K562 (cell line): ENCODE results near the gene SUB1. TPM values are rescaled to one million over a fixed set of nuclear protein-coding genes. Genes with fewer than 3 reads are reported as not detected.

ENCODE experiments used
- ATAC-seq: fragments of 200-7000 bp; cut with Tn5 transposase; 3 replicates; pipeline ENCODE4 v1.9.1; 2020; ENCODE audit warnings: moderate library complexity
- BruUV-seq: library from RNA; stranded (reverse); fragments of 400-500 nt; replicated peaks from 2 replicates; lab custom pipeline; 2021; lab: Mats Ljungman, UMichigan
- CTCF ChIA-PET: fragments of 300-600 bp; formaldehyde crosslinking; extraction: SDS; loops from one replicate; lab custom pipeline; 2021; ENCODE audit warnings: low intra/inter-chr PET ratio; lab: Yijun Ruan, JAX
- POLR2A ChIA-PET: fragments of 300-600, 350-650 bp; sonication (Branson Sonifier 250); formaldehyde crosslinking; extraction: SDS; loops from one replicate; lab custom pipeline; 2021; ENCODE audit warnings: antibody characterized with exemption, inconsistent platforms; lab: Yijun Ruan, JAX
- DNase-seq, 4 experiments: peaks; one replicate each; pipeline versions ENCODE4 v3.0.0 to v3.0.0-alpha.2; 2011 to 2018; ENCODE audit warnings: low spot score in 3 of 4, mixed read lengths in 3 of 4; ENCODE audit errors: extremely low read depth in 1 of 4
- FAIRE-seq: peaks from 2 replicates; lab custom pipeline; 2011; peaks lifted over from hg19 to GRCh38; lab: Jason Lieb, UNC
- H2AFZ ChIP-seq: 2 replicates; pipeline ENCODE4 v1.6.0; 2011; ENCODE audit warnings: low read depth, low read length, control low read depth, inconsistent platforms
- H3K27ac ChIP-seq: fragments of 200-600 bp; 3 replicates; pipeline ENCODE4 v1.8.0; 2011; ENCODE audit warnings: low read depth, mild to moderate bottlenecking, control low read depth, inconsistent platforms, low read length, moderate library complexity, mixed read lengths; ENCODE audit errors: extremely low read depth
- H3K27me3 ChIP-seq, 2 experiments: fragments of 300-600 bp in 1 of 2; 2 replicates in 1 of 2; 3 replicates in 1 of 2; pipeline versions ENCODE4 v1.6.0 to v1.8.0; 2011; ENCODE audit warnings: inconsistent platforms in 2 of 2, low read length in 2 of 2, mild to moderate bottlenecking in 1 of 2, mixed read lengths in 1 of 2, moderate library complexity in 1 of 2; ENCODE audit not compliant: control insufficient read depth in 2 of 2, insufficient read depth in 2 of 2
- H3K36me3 ChIP-seq: fragments of 300-600 bp; 3 replicates; pipeline ENCODE4 v1.8.0; 2011; ENCODE audit warnings: mild to moderate bottlenecking, low read length, inconsistent platforms; ENCODE audit not compliant: control insufficient read depth, insufficient read depth
- H3K4me1 ChIP-seq, 2 experiments: fragments of 200-600 bp in 1 of 2; replicated peaks in 1 of 2; 2 replicates in 1 of 2; 3 replicates in 1 of 2; pipeline versions ENCODE4 v1.5.1 to v1.8.0; 2011; ENCODE audit warnings: inconsistent platforms in 2 of 2, low read length in 2 of 2, mild to moderate bottlenecking in 1 of 2, mixed read lengths in 1 of 2, moderate library complexity in 1 of 2; ENCODE audit not compliant: control insufficient read depth in 2 of 2, insufficient read depth in 2 of 2
- H3K4me2 ChIP-seq: 2 replicates; pipeline ENCODE4 v1.6.1; 2011; ENCODE audit warnings: low read length, control low read depth, inconsistent platforms, mixed read lengths; ENCODE audit not compliant: insufficient read depth
- H3K4me3 ChIP-seq: fragments of 200-600 bp; sonication (generic), shearing (Covaris generic); 2 replicates; pipeline ENCODE4 v1.5.1; 2016; ENCODE audit warnings: control low read depth, inconsistent platforms
- H3K79me2 ChIP-seq: fragments of 200-600 bp; 3 replicates; pipeline ENCODE4 v1.8.0; 2011; ENCODE audit warnings: low read length, inconsistent platforms; ENCODE audit not compliant: control insufficient read depth, insufficient read depth
- H3K9ac ChIP-seq, 2 experiments: 2 replicates each; pipeline versions ENCODE4 v1.6.0 to v1.6.1; 2011; ENCODE audit warnings: low read depth in 2 of 2, low read length in 2 of 2, control low read depth in 1 of 2, inconsistent platforms in 1 of 2, mild to moderate bottlenecking in 1 of 2, mixed read lengths in 1 of 2; ENCODE audit not compliant: insufficient read depth in 1 of 2
- H3K9me1 ChIP-seq: one replicate; pipeline ENCODE4 v1.6.0; 2011; ENCODE audit warnings: inconsistent platforms, mild to moderate bottlenecking, low read length, moderate library complexity; ENCODE audit not compliant: control insufficient read depth, insufficient read depth
- H3K9me3 ChIP-seq: replicated peaks from 2 replicates; pipeline ENCODE4 v1.5.1; 2011; ENCODE audit warnings: low read depth, low read length, inconsistent platforms; ENCODE audit not compliant: control insufficient read depth, insufficient read depth
- H4K20me1 ChIP-seq: replicated peaks from 2 replicates; pipeline ENCODE4 v1.6.1; 2011; ENCODE audit warnings: low read length, inconsistent platforms, mixed read lengths; ENCODE audit not compliant: control insufficient read depth, insufficient read depth
- BHLHE40 ChIP-seq: IDR thresholded peaks from 2 replicates; pipeline ENCODE4 v1.6.1; 2011; ENCODE audit warnings: low read length, improper control_type of control experiment
- ELF2 ChIP-seq: fragments of 250-450 bp; sonication (Bioruptor Pico); IDR thresholded peaks from 2 replicates; pipeline ENCODE4 v1.5.0; 2021; ENCODE audit warnings: mild to moderate bottlenecking
- HLTF ChIP-seq: fragments of 450-650 bp; IDR thresholded peaks from 2 replicates; pipeline ENCODE4 v1.6.1; 2016
- KLF13 ChIP-seq: fragments of 450-650 bp; IDR thresholded peaks from 2 replicates; pipeline ENCODE4 v1.6.1; 2016; ENCODE audit warnings: missing genetic modification characterization, low read depth, mild to moderate bottlenecking, missing compliant biosample characterization, moderate library complexity, borderline replicate concordance
- MNT ChIP-seq, 2 experiments: fragments of 450-650 bp; conservative IDR thresholded peaks; 2 replicates each; pipeline ENCODE4 v1.6.1; 2017; ENCODE audit warnings: mild to moderate bottlenecking in 2 of 2, moderate library complexity in 2 of 2
- NR2C1 ChIP-seq, 2 experiments: fragments of 450-650 bp; IDR thresholded peaks; 2 replicates each; pipeline ENCODE4 v1.6.1; 2017; ENCODE audit warnings: mild to moderate bottlenecking in 2 of 2, antibody characterized with exemption in 1 of 2, inconsistent platforms in 1 of 2, missing compliant biosample characterization in 1 of 2, missing genetic modification characterization in 1 of 2
- NUFIP1 ChIP-seq: fragments of 450-650 bp; IDR thresholded peaks from 2 replicates; pipeline ENCODE4 v1.6.1; 2018; ENCODE audit not compliant: partially characterized antibody
- PTRF ChIP-seq: fragments of 450-650 bp; IDR thresholded peaks from 2 replicates; pipeline ENCODE4 v1.6.1; 2016; ENCODE audit warnings: mild to moderate bottlenecking, missing genetic modification characterization, missing compliant biosample characterization
- RBM39 ChIP-seq: fragments of 200-400 bp; formaldehyde crosslinking; optimal IDR thresholded peaks from 2 replicates; pipeline ENCODE3; 2018; ENCODE audit warnings: low read depth, low read length
- SMAD3 ChIP-seq: fragments of 450-650 bp; formaldehyde crosslinking; conservative IDR thresholded peaks from 2 replicates; pipeline ENCODE4 v1.4.0; 2020; ENCODE audit warnings: mild to moderate bottlenecking
- SMC3 ChIP-seq: conservative IDR thresholded peaks from 2 replicates; pipeline ENCODE4 v1.6.1; 2011; ENCODE audit warnings: low read depth, low read length, improper control_type of control experiment; ENCODE audit not compliant: insufficient read depth
- TAF7 ChIP-seq: fragments of 450-650 bp; IDR thresholded peaks from 2 replicates; pipeline ENCODE4 v1.6.1; 2016; ENCODE audit warnings: missing genetic modification characterization, missing compliant biosample characterization
- U2AF1 ChIP-seq: fragments of 200-400 bp; formaldehyde crosslinking; optimal IDR thresholded peaks from 2 replicates; pipeline ENCODE3; 2017; ENCODE audit warnings: mild to moderate bottlenecking, low read depth, low read length, moderate library complexity
- ZFPM2 ChIP-seq: fragments of 250-450 bp; sonication (Bioruptor Pico); IDR thresholded peaks from 2 replicates; pipeline ENCODE4 v1.5.1; 2022; ENCODE audit warnings: mild to moderate bottlenecking
- ZNF274 ChIP-seq: IDR thresholded peaks from 2 replicates; pipeline ENCODE4 v1.6.1; 2011; ENCODE audit warnings: low read depth, mild to moderate bottlenecking, low read length, moderate library complexity, borderline replicate concordance
- WGBS: fragments of 100-300 bp; shearing (Covaris generic); methylation state at CpG from one replicate; pipeline ENCODE4 v1.1.6; 2016; ENCODE audit warnings: low coverage, mixed read lengths; ENCODE audit not compliant: insufficient coverage; ENCODE audit errors: missing lambda C conversion rate; 5-methylcytosine and 5-hydroxymethylcytosine counted together
- in situ Hi-C: fragments of 300-500 bp; cut with MboI; formaldehyde crosslinking; loops from 4 replicates; pipeline ENCODE4 v1.15.0; 2018; ENCODE audit warnings: inconsistent platforms, mixed read lengths
- intact Hi-C: fragments of 100-400 bp; cut with micrococcal nuclease; formaldehyde crosslinking; loops from 2 replicates; pipeline ENCODE4 v1.14.2; 2022
- polyA plus RNA-seq, 8 experiments: library from polyadenylated mRNA; depleted of rRNA in 4 of 8; stranded (reverse) in 5 of 8; unstranded in 3 of 8; fragments of >200 nt; fragmentation: Nextera tagmentation in 2 of 8; fragmentation: Illumina TruSeq in 1 of 8; extraction: Ambion mirVana in 2 of 8; extraction: Trizol in 1 of 8; gene quantifications; 2 replicates each; pipeline versions ENCODE4 v1.2.1 to v1.2.3, GENCODE V29; 2011 to 2014; ENCODE audit warnings: inconsistent platforms in 1 of 8, missing spikeins in 1 of 8
- total RNA-seq, 7 experiments: library from RNA; depleted of rRNA in 6 of 7; stranded (reverse); fragments of >200 nt in 6 of 7; fragmentation: Illumina TruSeq in 2 of 7; extraction: Trizol in 2 of 7; gene quantifications; 2 replicates each; pipeline versions ENCODE4 v1.2.1 to v1.2.3, GENCODE V29; 2011 to 2021; ENCODE audit warnings: low replicate concordance in 1 of 7
- TF ChIP-seq, protein P1 (sequence below): fragments of 200-800 bp; sonication (Bioruptor generic); IDR thresholded peaks from 2 replicates; pipeline ENCODE4 v1.6.1; 2017; ENCODE audit warnings: missing genetic modification characterization, missing compliant biosample characterization
- TF ChIP-seq, protein P2 (sequence below): sonication (generic); formaldehyde crosslinking; IDR thresholded peaks from 2 replicates; pipeline ENCODE4 v1.8.0; 2022; ENCODE audit warnings: mild to moderate bottlenecking, low read depth, missing genetic modification reagents

SUB1 gene
- total and polyA plus RNA-seq, 9 of the 15 experiments (the other 6 are each of a cell fraction or from before 2014, with no cell fraction given) = 336 to 1,031 (median 700) TPM

- ATAC-seq (no peak), FAIRE-seq (no peak), DNase-seq (no peak)
- Histone ChIP-seq H3K9ac (peak overlapping the region; percentile 89 to 99), H3K27ac (peak overlapping the region; percentile 97), H3K79me2 (peaks cover 59% of the 10 kb centered on the region), H3K9me1 (no peaks in the 10 kb centered on the region), H3K27me3 (no peaks in the 10 kb centered on the region), H4K20me1 (peaks cover 16% of the 10 kb centered on the region; the same call in 1 of the 2 replicates), H3K36me3 (peaks cover 47% of the 10 kb centered on the region), H3K4me2 (peak overlapping the region; percentile 95), H3K9me3 (no peaks in the 10 kb centered on the region; the same call in 1 of the 2 replicates), H2AFZ (peak overlapping the region; percentile 91; the same call in 1 of the 2 replicates), H3K4me3 (peak overlapping the region; percentile 96), H3K4me1 (peaks cover 3 to 21% of the 10 kb centered on the region in 2 experiments; a peak in 3 of 5 replicates)
- intact Hi-C loops = loop anchor here (5.0 kb wide), 1 partner anchor 54 kb away; no protein-coding TSS in a partner anchor
- POLR2A ChIA-PET = no interaction called here
- CTCF ChIA-PET = interaction anchor here (0.7 to 1.0 kb wide), 2 partner anchors 12 to 1937 kb away, joined by 4 to 7 read pairs; no protein-coding TSS in a partner anchor
- BruUV-seq = no TSS peak
- in situ Hi-C loops = loop anchor here (10.0 kb wide), 1 partner anchor 91 kb away; no protein-coding TSS in a partner anchor
- under 1% methylated on average over 6 of the region's 6 CpGs for WGBS
- no peak for TF ChIP-seq PTRF (tag)
- TF ChIP-seq NR2C1 (IDR thresholded peaks at IDR 0.05) = no peak
- no peak for TF ChIP-seq NR2C1 (tag; IDR thresholded peaks at IDR 0.05)
- TF ChIP-seq TAF7 (tag) = no peak
- no peak for TF ChIP-seq NUFIP1
- TF ChIP-seq, protein P1, sequence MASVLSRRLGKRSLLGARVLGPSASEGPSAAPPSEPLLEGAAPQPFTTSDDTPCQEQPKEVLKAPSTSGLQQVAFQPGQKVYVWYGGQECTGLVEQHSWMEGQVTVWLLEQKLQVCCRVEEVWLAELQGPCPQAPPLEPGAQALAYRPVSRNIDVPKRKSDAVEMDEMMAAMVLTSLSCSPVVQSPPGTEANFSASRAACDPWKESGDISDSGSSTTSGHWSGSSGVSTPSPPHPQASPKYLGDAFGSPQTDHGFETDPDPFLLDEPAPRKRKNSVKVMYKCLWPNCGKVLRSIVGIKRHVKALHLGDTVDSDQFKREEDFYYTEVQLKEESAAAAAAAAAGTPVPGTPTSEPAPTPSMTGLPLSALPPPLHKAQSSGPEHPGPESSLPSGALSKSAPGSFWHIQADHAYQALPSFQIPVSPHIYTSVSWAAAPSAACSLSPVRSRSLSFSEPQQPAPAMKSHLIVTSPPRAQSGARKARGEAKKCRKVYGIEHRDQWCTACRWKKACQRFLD = 0 out of 2 replicates have a peak, but pooled peaks have one; percentile 52
- TF ChIP-seq, protein P2, sequence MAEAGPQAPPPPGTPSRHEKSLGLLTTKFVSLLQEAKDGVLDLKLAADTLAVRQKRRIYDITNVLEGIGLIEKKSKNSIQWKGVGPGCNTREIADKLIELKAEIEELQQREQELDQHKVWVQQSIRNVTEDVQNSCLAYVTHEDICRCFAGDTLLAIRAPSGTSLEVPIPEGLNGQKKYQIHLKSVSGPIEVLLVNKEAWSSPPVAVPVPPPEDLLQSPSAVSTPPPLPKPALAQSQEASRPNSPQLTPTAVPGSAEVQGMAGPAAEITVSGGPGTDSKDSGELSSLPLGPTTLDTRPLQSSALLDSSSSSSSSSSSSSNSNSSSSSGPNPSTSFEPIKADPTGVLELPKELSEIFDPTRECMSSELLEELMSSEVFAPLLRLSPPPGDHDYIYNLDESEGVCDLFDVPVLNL = no peak
- TF ChIP-seq HLTF = no peak
- no peak for TF ChIP-seq SMC3
- TF ChIP-seq U2AF1 = no peak
- TF ChIP-seq KLF13 = 0 out of 2 replicates have a peak, but pooled peaks have one; percentile 22
- TF ChIP-seq SMAD3 (CRISPR knock-in tag) = no peak
- 0 out of 2 replicates have a peak, but pooled peaks have one; percentile 1 for TF ChIP-seq BHLHE40
- TF ChIP-seq ZFPM2 (CRISPR knock-in tag) = no peak
- no peak for TF ChIP-seq RBM39
- TF ChIP-seq MNT (conservative IDR thresholded peaks at IDR 0.05) = no peak
- TF ChIP-seq ZNF274 = no peak
- TF ChIP-seq ELF2 = no peak
Observed at GRCh38 chr5:32586276-32586599, 881 bp downstream of the SUB1 start.
